Esophagus squamous epithelium (tissue), 4 donors: ENCODE results near the gene TSPAN32.

Experiments used
- POLR2A ChIP-seq, 4 donors: fragments of 450-650 bp; IDR thresholded peaks; one replicate each; pipeline ENCODE4 v1.6.1; 2017; ENCODE audit warnings: antibody characterized with exemption in 4 of 4, mild to moderate bottlenecking in 4 of 4, moderate library complexity in 3 of 4
- TF ChIP-seq, protein P1 (sequence below), 6 experiments: fragments of 450-650 bp in 4 of 6; fragments of 200-600 bp in 2 of 6; sonication (generic) in 2 of 6; IDR thresholded peaks; one replicate each; pipeline ENCODE4 v1.5.1; 2016 to 2019; ENCODE audit warnings: antibody characterized with exemption in 6 of 6, mild to moderate bottlenecking in 4 of 6, moderate library complexity in 4 of 6

DNA sequence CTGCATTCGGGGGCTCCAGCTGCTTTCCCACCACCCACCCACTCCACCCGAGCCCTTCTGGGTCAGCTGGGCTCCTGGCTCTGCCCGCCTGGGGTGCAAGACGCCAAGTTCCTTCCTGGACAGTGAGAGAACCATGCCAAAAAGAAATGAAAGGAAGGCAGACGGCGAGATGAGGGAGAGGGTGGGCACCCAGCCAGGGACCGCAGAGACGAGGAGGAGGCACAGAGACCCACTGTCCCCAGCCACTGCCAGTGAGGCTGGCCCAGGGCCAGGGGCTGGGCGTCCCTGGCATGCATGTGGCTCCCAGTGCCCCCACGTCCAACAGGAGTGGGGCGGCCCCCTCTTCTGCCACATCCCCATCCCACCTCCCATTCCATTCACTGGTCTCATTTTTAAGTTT lies 64.5 kb downstream of the TSPAN32 start:
- TF ChIP-seq POLR2A (IDR thresholded peaks at IDR 0.05) = no peak
- TF ChIP-seq, protein P1, sequence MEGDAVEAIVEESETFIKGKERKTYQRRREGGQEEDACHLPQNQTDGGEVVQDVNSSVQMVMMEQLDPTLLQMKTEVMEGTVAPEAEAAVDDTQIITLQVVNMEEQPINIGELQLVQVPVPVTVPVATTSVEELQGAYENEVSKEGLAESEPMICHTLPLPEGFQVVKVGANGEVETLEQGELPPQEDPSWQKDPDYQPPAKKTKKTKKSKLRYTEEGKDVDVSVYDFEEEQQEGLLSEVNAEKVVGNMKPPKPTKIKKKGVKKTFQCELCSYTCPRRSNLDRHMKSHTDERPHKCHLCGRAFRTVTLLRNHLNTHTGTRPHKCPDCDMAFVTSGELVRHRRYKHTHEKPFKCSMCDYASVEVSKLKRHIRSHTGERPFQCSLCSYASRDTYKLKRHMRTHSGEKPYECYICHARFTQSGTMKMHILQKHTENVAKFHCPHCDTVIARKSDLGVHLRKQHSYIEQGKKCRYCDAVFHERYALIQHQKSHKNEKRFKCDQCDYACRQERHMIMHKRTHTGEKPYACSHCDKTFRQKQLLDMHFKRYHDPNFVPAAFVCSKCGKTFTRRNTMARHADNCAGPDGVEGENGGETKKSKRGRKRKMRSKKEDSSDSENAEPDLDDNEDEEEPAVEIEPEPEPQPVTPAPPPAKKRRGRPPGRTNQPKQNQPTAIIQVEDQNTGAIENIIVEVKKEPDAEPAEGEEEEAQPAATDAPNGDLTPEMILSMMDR (IDR thresholded peaks at IDR 0.05) = no peak
